OCI-LY3 (cell line): ENCODE data around the gene MORF4L2.
"Not testable (repeated sequence)": the region's sequence is repeated elsewhere in the genome, so short reads cannot be mapped to it uniquely, and the experiment has no call there.

Source experiments
- H2AFZ ChIP-seq: fragments of 200-600, 300-600 bp; shearing (Covaris generic); 2 replicates; pipeline ENCODE4 v1.6.0; 2014; ENCODE audit warnings: antibody characterized with exemption, low read depth, low read length
- H3K27ac ChIP-seq: fragments of 200-600, 300-600 bp; sonication (generic); 2 replicates; pipeline ENCODE4 v1.5.1; 2014; ENCODE audit warnings: mild to moderate bottlenecking, low read length, moderate library complexity, mixed read lengths
- H3K27me3 ChIP-seq: fragments of 200-600, 300-600 bp; sonication (generic); 2 replicates; pipeline ENCODE4 v1.6.1; 2014; ENCODE audit warnings: low read depth, low read length, mixed read lengths
- H3K36me3 ChIP-seq: fragments of 200-600, 300-600 bp; sonication (generic); replicated peaks from 2 replicates; pipeline ENCODE3; 2014; ENCODE audit warnings: low read depth, low read length, mixed read lengths
- H3K4me1 ChIP-seq: fragments of 300-600, 200-600 bp; sonication (generic); 2 replicates; pipeline ENCODE4 v1.6.1; 2014; ENCODE audit warnings: low read length, mixed read lengths
- H3K4me2 ChIP-seq: fragments of 200-600, 300-600 bp; sonication (generic); 2 replicates; pipeline ENCODE4 v1.6.1; 2014; ENCODE audit warnings: low read length, mixed read lengths
- H3K4me3 ChIP-seq: fragments of 300-600, 200-600 bp; sonication (generic); 2 replicates; pipeline ENCODE4 v1.5.1; 2014; ENCODE audit warnings: antibody characterized with exemption, mild to moderate bottlenecking, low read length, moderate library complexity
- H3K79me2 ChIP-seq: fragments of 300-600, 200-600 bp; shearing (Covaris generic); 2 replicates; pipeline ENCODE4 v1.6.1; 2014; ENCODE audit warnings: mild to moderate bottlenecking, low read length, mixed read lengths
- H3K9ac ChIP-seq: fragments of 300-600, 200-600 bp; shearing (Covaris generic); 2 replicates; pipeline ENCODE4 v1.6.0; 2014; ENCODE audit warnings: mild to moderate bottlenecking, low read length, moderate library complexity
- H3K9me3 ChIP-seq: fragments of 200-600, 300-600 bp; shearing (Covaris generic); 2 replicates; pipeline ENCODE4 v1.6.1; 2014; ENCODE audit warnings: low read length, mixed read lengths; ENCODE audit not compliant: insufficient read depth
- H4K20me1 ChIP-seq: fragments of 200-600, 300-600 bp; sonication (generic); 2 replicates; pipeline ENCODE4 v1.6.1; 2016; ENCODE audit warnings: low read length, mixed read lengths; ENCODE audit not compliant: insufficient read depth
- CTCF ChIP-seq: fragments of 200-600, 300-600 bp; sonication (generic); IDR thresholded peaks from 2 replicates; pipeline ENCODE4 v1.5.1; 2014; ENCODE audit warnings: antibody characterized with exemption, low read length, low read depth
- EZH2phosphoT487 ChIP-seq: fragments of 200-600 bp; shearing (Covaris generic); IDR thresholded peaks from 2 replicates; pipeline ENCODE4 v1.6.1; 2018; ENCODE audit warnings: antibody characterized with exemption, mixed run types, low read depth

Gene MORF4L2

GRCh38 chrX:103669745-103670144, 16.8 kb downstream of the MORF4L2 start:
- H3K27me3 ChIP-seq, result no peaks in the 10 kb centered on the region
- peaks cover 4% of the 10 kb centered on the region for H3K36me3 ChIP-seq
- no peak overlapping the region for H2AFZ ChIP-seq
- H3K9me3 ChIP-seq, result no peaks in the 10 kb centered on the region
- H3K4me1 ChIP-seq, result no peaks in the 10 kb centered on the region
- no peak overlapping the region for H3K9ac ChIP-seq
- H3K4me3 ChIP-seq, result no peak overlapping the region
- no peaks in the 10 kb centered on the region for H4K20me1 ChIP-seq
- H3K27ac ChIP-seq, result no peak overlapping the region
- no peaks in the 10 kb centered on the region for H3K79me2 ChIP-seq
- TF ChIP-seq EZH2phosphoT487 (no peak), CTCF (no peak)
- H3K4me2 ChIP-seq, result no peak overlapping the region

GRCh38 chrX:103666202-103667107, 20.0 kb downstream of the MORF4L2 start:
- Histone ChIP-seq H2AFZ (no peak overlapping the region), H4K20me1 (no peaks in the 10 kb centered on the region), H3K4me2 (no peak overlapping the region), H3K27me3 (no peaks in the 10 kb centered on the region), H3K36me3 (no peaks in the 10 kb centered on the region), H3K79me2 (no peaks in the 10 kb centered on the region), H3K27ac (no peak overlapping the region), H3K9ac (no peak overlapping the region), H3K9me3 (no peaks in the 10 kb centered on the region), H3K4me3 (no peak overlapping the region), H3K4me1 (no peaks in the 10 kb centered on the region)
- no peak for TF ChIP-seq EZH2phosphoT487
- TF ChIP-seq CTCF, result no peak

GRCh38 chrX:103663981-103664762, 22.3 kb downstream of the MORF4L2 start:
- no peaks in the 10 kb centered on the region for H3K27me3 ChIP-seq
- H3K9me3 ChIP-seq, result no peaks in the 10 kb centered on the region
- no peaks in the 10 kb centered on the region for H3K79me2 ChIP-seq
- no peak overlapping the region for H3K9ac ChIP-seq
- TF ChIP-seq CTCF, result no peak
- H2AFZ ChIP-seq, result no peak overlapping the region
- no peak overlapping the region for H3K27ac ChIP-seq
- no peaks in the 10 kb centered on the region for H3K4me1 ChIP-seq
- no peak overlapping the region for H3K4me3 ChIP-seq
- no peaks in the 10 kb centered on the region for H3K36me3 ChIP-seq
- H3K4me2 ChIP-seq, result no peak overlapping the region
- H4K20me1 ChIP-seq, result no peaks in the 10 kb centered on the region

GRCh38 chrX:103659460-103659859, 27.0 kb downstream of the MORF4L2 start:
- not testable (repeated sequence) for H4K20me1 ChIP-seq, H3K27me3 ChIP-seq, H3K36me3 ChIP-seq, H3K4me1 ChIP-seq, H3K4me2 ChIP-seq, H2AFZ ChIP-seq, H3K27ac ChIP-seq, H3K9me3 ChIP-seq, H3K4me3 ChIP-seq, H3K79me2 ChIP-seq, H3K9ac ChIP-seq
